Spleen (tissue), 13 donors: ENCODE data around the gene DUSP15. TPM values are rescaled to one million over a fixed set of nuclear protein-coding genes. Genes with fewer than 3 reads are reported as not detected.
"Not testable (repeated sequence)": the region's sequence is repeated elsewhere in the genome, so short reads cannot be mapped to it uniquely, and the experiment has no call there.

ENCODE experiments used
- DNase-seq: peaks from one replicate; pipeline ENCODE4 v3.0.0-alpha.2; 2020
- H3K27ac ChIP-seq, 8 donors: fragments of 200-600 bp; sonication (generic) in 7 of 8; 1 replicate in 4 of 8; 2 replicates in 4 of 8; pipeline versions ENCODE4 v1.5.0 to v1.8.0; 2016 to 2021; ENCODE audit warnings: inconsistent platforms in 4 of 8, mild to moderate bottlenecking in 4 of 8, moderate library complexity in 1 of 8
- H3K27me3 ChIP-seq, 7 donors: fragments of 200-600 bp; sonication (generic) in 6 of 7; replicated peaks in 1 of 7; 1 replicate in 4 of 7; 2 replicates in 3 of 7; pipeline versions ENCODE4 v1.5.0 to v1.8.0; 2016 to 2021; ENCODE audit warnings: inconsistent platforms in 3 of 7, mild to moderate bottlenecking in 1 of 7
- H3K36me3 ChIP-seq, 6 donors: fragments of 200-600 bp; sonication (generic) in 5 of 6; 1 replicate in 4 of 6; 2 replicates in 2 of 6; pipeline versions ENCODE4 v1.5.0 to v1.8.0; 2016 to 2021; ENCODE audit warnings: inconsistent platforms in 2 of 6
- H3K4me1 ChIP-seq, 6 donors: fragments of 200-600 bp; sonication (generic) in 5 of 6; 1 replicate in 3 of 6; 2 replicates in 3 of 6; pipeline versions ENCODE4 v1.5.0 to v1.8.0; 2016 to 2021; ENCODE audit warnings: inconsistent platforms in 3 of 6
- H3K4me3 ChIP-seq, 8 donors: fragments of 200-600 bp; sonication (generic) in 7 of 8; 1 replicate in 4 of 8; 2 replicates in 4 of 8; pipeline versions ENCODE4 v1.5.0 to v1.8.0; 2016 to 2021; ENCODE audit warnings: inconsistent platforms in 4 of 8, mild to moderate bottlenecking in 4 of 8, moderate library complexity in 2 of 8
- H3K9me3 ChIP-seq, 8 donors: fragments of 200-600 bp; sonication (generic) in 7 of 8; 1 replicate in 4 of 8; 2 replicates in 4 of 8; pipeline versions ENCODE4 v1.5.0 to v1.8.0; 2016 to 2021; ENCODE audit warnings: inconsistent platforms in 4 of 8
- CTCF ChIP-seq, 11 experiments: fragments of 200-600 bp in 7 of 11; fragments of 450-650 bp in 4 of 11; sonication (generic) in 4 of 11; IDR thresholded peaks in 8 of 11; conservative IDR thresholded peaks in 3 of 11; 1 replicate in 7 of 11; 2 replicates in 4 of 11; pipeline versions ENCODE4 v1.4.0 to v1.8.0; 2016 to 2021; ENCODE audit warnings: antibody characterized with exemption in 11 of 11, inconsistent platforms in 4 of 11, mild to moderate bottlenecking in 1 of 11
- POLR2A ChIP-seq, 3 donors: fragments of 450-650 bp; IDR thresholded peaks; one replicate each; pipeline ENCODE4 v1.5.1; 2017; ENCODE audit warnings: antibody characterized with exemption in 3 of 3, mild to moderate bottlenecking in 1 of 3
- POLR2AphosphoS5 ChIP-seq, 3 donors: sonication (generic); formaldehyde crosslinking; IDR thresholded peaks; one replicate each; pipeline ENCODE4 v1.5.1; 2017; ENCODE audit warnings: antibody characterized with exemption in 3 of 3
- WGBS, 5 donors: extraction: QIAGEN DNeasy Blood & Tissue Kit in 3 of 5; methylation state at CpG; one replicate each; pipeline versions ENCODE4 v1.1.5 to v1.1.7; 2013 to 2018; 5-methylcytosine and 5-hydroxymethylcytosine counted together
- intact Hi-C: fragments of 100-400 bp; cut with DNase I; formaldehyde crosslinking; loops from one replicate; pipeline ENCODE4 v1.15.0; 2023; ENCODE audit warnings: low total_unique reads
- long read RNA-seq, 2 donors: transcript quantifications; one replicate each; lab custom pipeline, GENCODE V29; 2026
- polyA plus RNA-seq, 3 donors: library from polyadenylated mRNA; stranded (reverse); fragments of 200-250 nt; gene quantifications; one replicate each; pipeline ENCODE4 v1.2.1, GENCODE V29; 2013
- total RNA-seq, 7 donors: library from RNA; depleted of rRNA in 3 of 7; stranded (reverse); fragments of >200 nt in 3 of 7; fragmentation: NEBNext Ultra II Directional in 4 of 7; extraction: Animal tissue kit (Norgen Biotek cat#: 25700) in 4 of 7; gene quantifications; one replicate each; pipeline versions ENCODE4 v1.1.0 to v1.2.1, GENCODE V29; 2016 to 2021
- donor health status: healthy with polysubstance abuse.
- donor health status: DM: no; HTN: no; CAD: no; lungs with moderate emphysema.
- donor health status: DM: no; HTN: no; CAD: no.
- donor health status: Bipolar disorder and iron deficiency.
- donor health status: healthy.
- donor health status: DM: no; HTN: no; CAD: no.
- donor health status: DM: yes; HTN: yes; CAD: no.

Gene DUSP15
- total RNA-seq (1 to 10 TPM in 6 of 7 donors, under 1 TPM in 1; 0.69 to 7.3 (median 2.1) TPM), polyA plus RNA-seq (1 to 10 TPM; 2.5 to 6.7 (median 3.0) TPM)
- long read RNA-seq, donor 1, partial matches to known transcripts = 0 of 1 reads
- long read RNA-seq, donor 1, other reads (novel, unspliced or antisense) = 0 of 1 reads
- long read RNA-seq, donor 2, partial matches to known transcripts = 0 of 2 reads
- long read RNA-seq, donor 2, other reads (novel, unspliced or antisense) = 0 of 2 reads

- peak within 1 kb of the TSS in 5 of 8 donors; percentile 39 to 65 (median 52) for H3K27ac ChIP-seq
- 1% methylated on average over 26 to 80 of the region's 80 CpGs for WGBS, 5 donors
- DNase-seq = peak; percentile 82
Measured at GRCh38 chr20:31869942-31870725, at the start of gene DUSP15, which contains the start of gene TTLL9. Gene DUSP15, minus strand, starts transcription at chr20:31870527. Its CDS starts 190 bp downstream, at chr20:31870337. Gene TTLL9, plus strand, starts transcription at chr20:31870634. Its CDS starts 493 bp downstream, at chr20:31871127.

GRCh38 chr20:31919410-31920155 is 49.3 kb upstream of the DUSP15 start:
- no peak for TF ChIP-seq POLR2A (IDR thresholded peaks at IDR 0.05)
- intact Hi-C loops = no loop called here
- Histone ChIP-seq H3K27ac (no peak overlapping the region), H3K9me3 (no peaks in the 10 kb centered on the region), H3K36me3 (no peaks in the 10 kb centered on the region), H3K27me3 (peaks cover 0 to 15% (median 0%) of the 10 kb centered on the region in 7 donors), H3K4me3 (no peak overlapping the region), H3K4me1 (peaks cover 0 to 3% (median 0%) of the 10 kb centered on the region in 6 donors)
- 41 to 54% (median 51%) methylated on average over 6 of the region's 6 CpGs for WGBS, 5 donors
- DNase-seq = no peak

More at GRCh38 chr20:31869942-31870725, at the start of gene DUSP15, which contains the start of gene TTLL9:
- Histone ChIP-seq H3K9me3 (no peaks in the 10 kb centered on the region), H3K4me1 (peaks cover 5 to 29% (median 24%) of the 10 kb centered on the region in 6 donors), H3K27me3 (peaks cover 0 to 38% (median 18%) of the 10 kb centered on the region in 7 donors), H3K4me3 (peak within 1 kb of the TSS; percentile 36 to 83 (median 56)), H3K36me3 (no peaks in the 10 kb centered on the region)
- TF ChIP-seq CTCF (IDR thresholded peaks at IDR 0.05 in 8 of 11, conservative IDR thresholded peaks at IDR 0.05 in 3 of 11) = no peak
- TF ChIP-seq POLR2AphosphoS5 (IDR thresholded peaks at IDR 0.05) = peak; percentile 43 to 59 (median 46)
- intact Hi-C loops = no loop called here

- no peak overlapping the region for H3K27ac ChIP-seq
- no peak for DNase-seq
- peaks cover 0 to 5% (median 0%) of the 10 kb centered on the region in 7 donors for H3K27me3 ChIP-seq
- TF ChIP-seq POLR2AphosphoS5 (IDR thresholded peaks at IDR 0.05) = no peak
- TF ChIP-seq POLR2A (IDR thresholded peaks at IDR 0.05) = no peak
- no peak for TF ChIP-seq CTCF (IDR thresholded peaks at IDR 0.05 in 8 of 11, conservative IDR thresholded peaks at IDR 0.05 in 3 of 11)
- H3K4me3 ChIP-seq = no peak overlapping the region
- H3K36me3 ChIP-seq = no peaks in the 10 kb centered on the region
- H3K4me1 ChIP-seq = peaks cover 0 to 3% (median 0%) of the 10 kb centered on the region in 6 donors
- H3K9me3 ChIP-seq = no peaks in the 10 kb centered on the region
- 78 to 87% (median 82%) methylated on average over 7 of the region's 7 CpGs for WGBS, 5 donors
- intact Hi-C loops = no loop called here
Measured at GRCh38 chr20:31918466-31919105, 48.3 kb upstream of the DUSP15 start.

- H3K4me1 ChIP-seq, DNase-seq, H3K9me3 ChIP-seq, intact Hi-C loops, H3K36me3 ChIP-seq, H3K27ac ChIP-seq, H3K4me3 ChIP-seq, H3K27me3 ChIP-seq: not testable (repeated sequence)
- WGBS, 5 donors = 4 to 12% (median 10%) methylated on average over 7 of the region's 7 CpGs
Measured at GRCh38 chr20:31917962-31918412, 47.7 kb upstream of the DUSP15 start.
